ENCODE results near the gene GALNT2.

DNA sequence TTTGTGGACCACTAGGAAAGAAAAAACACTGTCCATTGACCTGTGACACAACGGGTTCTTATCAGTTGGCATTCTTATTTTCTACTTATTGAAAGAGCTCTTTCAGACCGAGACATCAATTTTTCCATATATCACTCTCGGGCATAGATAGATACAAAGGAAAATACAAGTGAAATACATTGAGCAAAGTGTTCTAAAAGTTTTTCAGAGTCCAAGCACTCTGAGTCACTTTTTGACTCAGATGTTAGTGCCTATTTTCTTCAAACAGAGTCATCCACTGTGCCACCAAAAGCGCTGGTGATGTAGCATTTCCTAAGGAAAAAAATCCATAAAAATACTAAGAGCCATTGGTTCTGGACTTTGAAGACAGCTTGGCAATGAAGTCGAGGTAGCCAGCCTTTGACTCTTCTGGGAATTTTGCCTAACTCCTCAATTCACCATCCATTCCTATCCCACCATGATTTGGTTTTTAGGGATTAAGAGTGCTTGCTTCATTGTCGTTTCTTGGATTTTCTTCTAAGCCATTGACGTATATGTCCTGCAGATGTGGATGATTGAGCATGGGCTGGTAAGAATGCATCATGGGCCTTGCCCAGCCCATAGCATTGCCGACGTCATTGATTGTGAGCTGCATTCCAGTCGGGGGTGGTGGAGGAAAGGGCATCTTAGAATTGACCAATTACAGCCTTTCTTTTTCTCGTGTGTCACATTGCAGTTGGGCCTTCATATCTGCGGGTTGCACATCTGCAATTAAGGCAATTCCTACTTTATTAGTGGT, 10.6 kb downstream of the GALNT2 start:
- TF ChIP-seq CTCF (IDR thresholded peaks at IDR 0.05; ENCODE audit: poor library complexity) = no peak
- no peak for TF ChIP-seq EZH2 (IDR thresholded peaks at IDR 0.05; ENCODE audit: borderline replicate concordance)
